Pons (tissue), 1 donor: ENCODE data around the gene MPP2.
"Not testable (repeated sequence)": the region's sequence is repeated elsewhere in the genome, so short reads cannot be mapped to it uniquely, and the experiment has no call there.

Experiments
- DNase-seq: peaks from one replicate; pipeline ENCODE4 v3.0.0-alpha.2; 2016; ENCODE audit warnings: low spot score

The MPP2 gene

GRCh38 chr17:43875476-43876147 is 31.7 kb downstream of the MPP2 start:
- DNase-seq, result no peak

- no peak for DNase-seq
These were observed 33.0 kb downstream of the MPP2 start for GRCh38 chr17:43874293-43874692.

- no peak for DNase-seq
These were observed 33.5 kb downstream of the MPP2 start for GRCh38 chr17:43873815-43874214.

- DNase-seq, result no peak
These were observed 34.2 kb downstream of the MPP2 start for GRCh38 chr17:43873091-43873490.

GRCh38 chr17:43871946-43872690 is 35.2 kb downstream of the MPP2 start:
- no peak for DNase-seq

GRCh38 chr17:43869031-43869430 is 38.3 kb downstream of the MPP2 start:
- not testable (repeated sequence) for DNase-seq

- no peak for DNase-seq
These were observed 38.9 kb downstream of the MPP2 start for GRCh38 chr17:43868226-43868994.

GRCh38 chr17:43864161-43864984 is 43.0 kb downstream of the MPP2 start:
- DNase-seq, result no peak

GRCh38 chr17:43861960-43862359 is 45.4 kb downstream of the MPP2 start:
- no peak for DNase-seq

GRCh38 chr17:43860927-43861622 is 46.3 kb downstream of the MPP2 start:
- no peak for DNase-seq

- DNase-seq, result no peak
These were observed 47.1 kb downstream of the MPP2 start for GRCh38 chr17:43860077-43860725.

GRCh38 chr17:43857957-43858600 is 49.3 kb downstream of the MPP2 start:
- no peak for DNase-seq

- no peak for DNase-seq
These were observed 50.2 kb downstream of the MPP2 start for GRCh38 chr17:43857141-43857540.

- DNase-seq, result no peak
These were observed 51.2 kb downstream of the MPP2 start for GRCh38 chr17:43856141-43856540.

- DNase-seq, result no peak
These were observed 52.3 kb downstream of the MPP2 start for GRCh38 chr17:43855061-43855460.

- DNase-seq, result no peak
These were observed 52.8 kb downstream of the MPP2 start for GRCh38 chr17:43854498-43854897.

- no peak for DNase-seq
These were observed 53.8 kb downstream of the MPP2 start for GRCh38 chr17:43853546-43853945.

GRCh38 chr17:43852571-43852970 is 54.8 kb downstream of the MPP2 start:
- DNase-seq, result no peak

GRCh38 chr17:43849116-43849515 is 58.2 kb downstream of the MPP2 start:
- DNase-seq, result no peak

- no peak for DNase-seq
These were observed 58.7 kb downstream of the MPP2 start for GRCh38 chr17:43848601-43849000.
